GM23338 (cell line): Measurements from ENCODE around the gene LRRC28. TPM values are rescaled to one million over a fixed set of nuclear protein-coding genes. Genes with fewer than 3 reads are reported as not detected.

Experiments used
- ATAC-seq: fragments of 200-7000 bp; cut with Tn5 transposase; 3 replicates; pipeline ENCODE4 v1.9.1; 2020
- DNase-seq: peaks from one replicate; pipeline ENCODE4 v3.0.0-alpha.2; 2015; ENCODE audit warnings: low spot score
- H2AFZ ChIP-seq: fragments of 200-600 bp; sonication (generic); 2 replicates; pipeline ENCODE4 v1.8.0; 2016; ENCODE audit warnings: antibody characterized with exemption, mild to moderate bottlenecking, moderate library complexity
- H3F3A ChIP-seq: fragments of 200-600 bp; sonication (generic); replicated peaks from 2 replicates; pipeline ENCODE4 v1.8.0; 2017; ENCODE audit warnings: antibody characterized with exemption, mixed run types, low read depth
- H3K27ac ChIP-seq: fragments of 200-600 bp; sonication (generic); 2 replicates; pipeline ENCODE4 v1.6.1; 2016; ENCODE audit warnings: low read depth
- H3K27me3 ChIP-seq: fragments of 200-600 bp; sonication (generic); 2 replicates; pipeline ENCODE4 v1.8.0; 2016; ENCODE audit warnings: mild to moderate bottlenecking, mixed run types, moderate library complexity; ENCODE audit not compliant: insufficient read depth
- H3K36me3 ChIP-seq: fragments of 200-600 bp; sonication (generic); 2 replicates; pipeline ENCODE4 v1.8.0; 2016; ENCODE audit warnings: mild to moderate bottlenecking; ENCODE audit not compliant: insufficient read depth
- H3K4me1 ChIP-seq: fragments of 200-600 bp; sonication (generic); 2 replicates; pipeline ENCODE4 v1.8.0; 2016; ENCODE audit warnings: mild to moderate bottlenecking, moderate library complexity; ENCODE audit not compliant: insufficient read depth
- H3K4me2 ChIP-seq: fragments of 200-600 bp; sonication (generic); 2 replicates; pipeline ENCODE4 v1.7.1; 2017; ENCODE audit warnings: mixed run types
- H3K4me3 ChIP-seq: fragments of 200-600 bp; sonication (generic); 2 replicates; pipeline ENCODE4 v1.6.1; 2016; ENCODE audit warnings: mixed run types
- H3K79me2 ChIP-seq: fragments of 200-600 bp; sonication (generic); replicated peaks from 2 replicates; pipeline ENCODE4 v1.8.0; 2017; ENCODE audit warnings: mild to moderate bottlenecking; ENCODE audit not compliant: insufficient read depth
- H3K9me2 ChIP-seq: fragments of 200-600 bp; sonication (generic); 2 replicates; pipeline ENCODE4 v1.8.0; 2017; ENCODE audit not compliant: insufficient read depth
- H4K20me1 ChIP-seq: fragments of 200-600 bp; sonication (generic); replicated peaks from 2 replicates; pipeline ENCODE4 v1.8.0; 2017; ENCODE audit warnings: mild to moderate bottlenecking; ENCODE audit not compliant: insufficient read depth
- H3K27ac Mint-ChIP-seq: 2 replicates; pipeline ENCODE4 v1.8.0; 2020; ENCODE audit warnings: inconsistent platforms, mild to moderate bottlenecking, moderate library complexity, mixed read lengths
- H3K27me3 Mint-ChIP-seq: 3 replicates; pipeline ENCODE4 v1.8.0; 2022; ENCODE audit warnings: low read depth, mild to moderate bottlenecking, moderate library complexity, mixed read lengths, inconsistent platforms; ENCODE audit not compliant: insufficient read depth, poor library complexity
- H3K36me3 Mint-ChIP-seq: 3 replicates; pipeline ENCODE4 v1.8.0; 2021; ENCODE audit warnings: low read depth, mild to moderate bottlenecking, inconsistent platforms, moderate library complexity, mixed read lengths
- H3K4me1 Mint-ChIP-seq: 3 replicates; pipeline ENCODE4 v1.8.0; 2020; ENCODE audit warnings: mild to moderate bottlenecking, inconsistent platforms, mixed read lengths
- H3K4me3 Mint-ChIP-seq: 3 replicates; pipeline ENCODE4 v1.8.0; 2021; ENCODE audit warnings: moderate library complexity, mild to moderate bottlenecking, inconsistent platforms, mixed read lengths
- H3K9me3 Mint-ChIP-seq: 3 replicates; pipeline ENCODE4 v1.8.0; 2020; ENCODE audit warnings: moderate library complexity, mild to moderate bottlenecking, inconsistent platforms, mixed read lengths
- CREB1 ChIP-seq: fragments of 250-450 bp; sonication (Bioruptor Pico); IDR thresholded peaks from 2 replicates; pipeline ENCODE4 v1.5.0; 2020; ENCODE audit warnings: low read depth, mild to moderate bottlenecking, moderate library complexity
- CTCF ChIP-seq, 2 experiments: fragments of 200-600 bp in 1 of 2; sonication (generic) in 1 of 2; conservative IDR thresholded peaks; 2 replicates each; pipeline versions ENCODE4 v1.5.1 to v1.6.1; 2016 to 2017; ENCODE audit warnings: antibody characterized with exemption in 2 of 2, low read depth in 2 of 2, mild to moderate bottlenecking in 2 of 2, moderate library complexity in 1 of 2
- ETS1 ChIP-seq: IDR thresholded peaks from 2 replicates; pipeline ENCODE4 v1.6.1; 2016; ENCODE audit warnings: antibody characterized with exemption
- EZH2phosphoT487 ChIP-seq: fragments of 200-600 bp; sonication (generic); IDR thresholded peaks from one replicate; pipeline ENCODE4 v1.8.1; 2018; ENCODE audit warnings: antibody characterized with exemption; ENCODE audit not compliant: unreplicated experiment
- JUNB ChIP-seq: IDR thresholded peaks from one replicate; pipeline ENCODE4 v1.6.1; 2016; ENCODE audit warnings: antibody characterized with exemption; ENCODE audit not compliant: unreplicated experiment
- NANOG ChIP-seq: IDR thresholded peaks from 2 replicates; pipeline ENCODE4 v1.6.1; 2016; ENCODE audit warnings: antibody characterized with exemption, borderline replicate concordance
- POLR2AphosphoS5 ChIP-seq: IDR thresholded peaks from 2 replicates; pipeline ENCODE4 v1.6.1; 2016; ENCODE audit warnings: antibody characterized with exemption, low read depth
- STAT1 ChIP-seq: IDR thresholded peaks from one replicate; pipeline ENCODE4 v1.6.1; 2016; ENCODE audit warnings: antibody characterized with exemption; ENCODE audit not compliant: unreplicated experiment
- ZNF114 ChIP-seq: fragments of 250-450 bp; sonication (Bioruptor Pico); IDR thresholded peaks from 2 replicates; pipeline ENCODE4 v1.5.0; 2020; ENCODE audit warnings: mild to moderate bottlenecking, moderate library complexity
- ZNF331 ChIP-seq: fragments of 250-450 bp; sonication (Bioruptor Pico); IDR thresholded peaks from 2 replicates; pipeline ENCODE4 v1.5.0; 2020; ENCODE audit warnings: low read depth, mild to moderate bottlenecking, moderate library complexity
- polyA plus RNA-seq: library from polyadenylated mRNA; unstranded; fragments of >200 nt; fragmentation: Nextera tagmentation; extraction: Ambion mirVana; gene quantifications from 2 replicates; pipeline ENCODE4 v1.2.1, GENCODE V29; 2016
- total RNA-seq: library from RNA; depleted of rRNA; stranded (reverse); fragments of >200 nt; shearing (Covaris generic); gene quantifications from 2 replicates; pipeline ENCODE4 v1.2.3, GENCODE V29; 2014
- TF ChIP-seq, protein P1 (sequence below): IDR thresholded peaks from one replicate; pipeline ENCODE4 v1.6.1; 2018; ENCODE audit warnings: antibody characterized with exemption; ENCODE audit not compliant: unreplicated experiment

LRRC28 gene
- total and polyA plus RNA-seq, 2 experiments from 2014 or later = 12.9 to 28.4 TPM

DNA sequence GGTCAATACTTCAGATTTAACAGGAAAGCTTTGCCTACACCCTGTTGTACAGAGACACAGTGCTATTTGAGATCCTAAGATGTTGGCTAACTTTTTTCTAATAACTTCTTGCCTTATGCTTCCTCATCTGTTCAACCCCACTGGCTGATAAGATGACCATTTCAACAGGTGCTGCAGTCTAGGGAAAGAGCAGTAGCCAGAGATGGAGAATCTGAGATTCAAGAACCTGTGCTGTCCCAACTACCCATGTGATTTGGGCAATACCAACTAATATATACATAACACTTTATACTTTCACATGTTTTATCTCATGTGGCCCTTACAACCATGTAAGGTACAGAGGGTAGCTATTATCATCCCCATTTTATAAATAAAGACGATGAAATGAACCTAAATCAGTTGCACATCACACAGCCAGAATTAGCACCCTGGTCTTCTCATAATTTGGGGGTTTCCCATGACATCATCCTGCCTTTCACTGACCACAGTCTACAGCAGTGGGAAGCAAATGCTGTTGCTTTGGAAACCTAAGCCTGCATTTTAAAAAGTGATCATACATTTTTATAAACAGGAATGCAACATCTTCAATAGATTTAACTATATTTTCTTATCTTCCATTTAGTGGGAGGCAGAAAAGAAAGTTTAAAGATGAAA is 11.6 kb upstream of the LRRC28 start (continued):
- TF ChIP-seq EZH2phosphoT487 (no peak), POLR2AphosphoS5 (no peak), ETS1 (no peak)

- H3K27ac ChIP-seq = no peak overlapping the region
- no peaks in the 10 kb centered on the region for H4K20me1 ChIP-seq
- Mint-ChIP-seq H3K4me3 (no peak overlapping the region), H3K4me1 (no peaks in the 10 kb centered on the region), H3K27ac (no peak overlapping the region), H3K36me3 (0 out of 3 replicates have a peak, but pooled peaks cover 3% of the 10 kb centered on the region), H3K9me3 (no peaks in the 10 kb centered on the region), H3K27me3 (no peaks in the 10 kb centered on the region)
- peaks cover 27% of the 10 kb centered on the region for H3K79me2 ChIP-seq
- no peak overlapping the region for H2AFZ ChIP-seq
- no peak for DNase-seq
- H3K4me2 ChIP-seq = no peak overlapping the region
- no peaks in the 10 kb centered on the region for H3F3A ChIP-seq
- no peaks in the 10 kb centered on the region for H3K27me3 ChIP-seq
- H3K4me1 ChIP-seq = no peaks in the 10 kb centered on the region
- no peaks in the 10 kb centered on the region for H3K9me2 ChIP-seq
- ATAC-seq = no peak
- H3K4me3 ChIP-seq = no peak overlapping the region
- no peaks in the 10 kb centered on the region for H3K36me3 ChIP-seq
- no peak for TF ChIP-seq ZNF114 (CRISPR knock-in tag)
- TF ChIP-seq JUNB = no peak
- no peak for TF ChIP-seq EZH2phosphoT487
- no peak for TF ChIP-seq CTCF (conservative IDR thresholded peaks at IDR 0.05; ENCODE audit: low read depth in 2 of 2)
- TF ChIP-seq ETS1 = no peak
- no peak for TF ChIP-seq POLR2AphosphoS5
- no peak for TF ChIP-seq ZNF331
- TF ChIP-seq, protein P1, sequence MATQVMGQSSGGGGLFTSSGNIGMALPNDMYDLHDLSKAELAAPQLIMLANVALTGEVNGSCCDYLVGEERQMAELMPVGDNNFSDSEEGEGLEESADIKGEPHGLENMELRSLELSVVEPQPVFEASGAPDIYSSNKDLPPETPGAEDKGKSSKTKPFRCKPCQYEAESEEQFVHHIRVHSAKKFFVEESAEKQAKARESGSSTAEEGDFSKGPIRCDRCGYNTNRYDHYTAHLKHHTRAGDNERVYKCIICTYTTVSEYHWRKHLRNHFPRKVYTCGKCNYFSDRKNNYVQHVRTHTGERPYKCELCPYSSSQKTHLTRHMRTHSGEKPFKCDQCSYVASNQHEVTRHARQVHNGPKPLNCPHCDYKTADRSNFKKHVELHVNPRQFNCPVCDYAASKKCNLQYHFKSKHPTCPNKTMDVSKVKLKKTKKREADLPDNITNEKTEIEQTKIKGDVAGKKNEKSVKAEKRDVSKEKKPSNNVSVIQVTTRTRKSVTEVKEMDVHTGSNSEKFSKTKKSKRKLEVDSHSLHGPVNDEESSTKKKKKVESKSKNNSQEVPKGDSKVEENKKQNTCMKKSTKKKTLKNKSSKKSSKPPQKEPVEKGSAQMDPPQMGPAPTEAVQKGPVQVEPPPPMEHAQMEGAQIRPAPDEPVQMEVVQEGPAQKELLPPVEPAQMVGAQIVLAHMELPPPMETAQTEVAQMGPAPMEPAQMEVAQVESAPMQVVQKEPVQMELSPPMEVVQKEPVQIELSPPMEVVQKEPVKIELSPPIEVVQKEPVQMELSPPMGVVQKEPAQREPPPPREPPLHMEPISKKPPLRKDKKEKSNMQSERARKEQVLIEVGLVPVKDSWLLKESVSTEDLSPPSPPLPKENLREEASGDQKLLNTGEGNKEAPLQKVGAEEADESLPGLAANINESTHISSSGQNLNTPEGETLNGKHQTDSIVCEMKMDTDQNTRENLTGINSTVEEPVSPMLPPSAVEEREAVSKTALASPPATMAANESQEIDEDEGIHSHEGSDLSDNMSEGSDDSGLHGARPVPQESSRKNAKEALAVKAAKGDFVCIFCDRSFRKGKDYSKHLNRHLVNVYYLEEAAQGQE = no peak
- no peak for TF ChIP-seq STAT1
- no peak for TF ChIP-seq CREB1 (CRISPR knock-in tag)
- TF ChIP-seq NANOG = no peak
Measured at GRCh38 chr15:99241752-99242151, 9.5 kb upstream of the LRRC28 start.
